HuH-7 (cell line): ENCODE measurements around the gene GALNT10.
A peak's percentile ranks its signal among the peaks of the same experiment; 100 is the strongest.
"Not testable (repeated sequence)": the region's sequence is repeated elsewhere in the genome, so short reads cannot be mapped to it uniquely, and the experiment has no call there.

ENCODE experiments used
- DNase-seq: peaks from one replicate; pipeline ENCODE4 v3.0.0; 2011; ENCODE audit warnings: low spot score

GALNT10 gene

GRCh38 chr5:154190595-154191304, at the start of gene GALNT10:
Gene GALNT10, plus strand, starts transcription at chr5:154190733. Its CDS starts 134 bp downstream, at chr5:154190867.
- peak; percentile 83 for DNase-seq

GRCh38 chr5:154141745-154142221, 48.8 kb upstream of the GALNT10 start:
- DNase-seq, result no peak

- no peak for DNase-seq
Measured at GRCh38 chr5:154143211-154143641, 47.3 kb upstream of the GALNT10 start.

GRCh38 chr5:154145268-154145667, 45.3 kb upstream of the GALNT10 start:
- no peak for DNase-seq

- DNase-seq, result no peak
Measured at GRCh38 chr5:154146409-154146808, 44.1 kb upstream of the GALNT10 start.

GRCh38 chr5:154147666-154148065, 42.9 kb upstream of the GALNT10 start:
- DNase-seq, result no peak

- DNase-seq, result not testable (repeated sequence)
Measured at GRCh38 chr5:154150471-154150870, 40.1 kb upstream of the GALNT10 start.

- no peak for DNase-seq
Measured at GRCh38 chr5:154157483-154158378, 32.8 kb upstream of the GALNT10 start.

- no peak for DNase-seq
Measured at GRCh38 chr5:154158379-154158737, 32.2 kb upstream of the GALNT10 start.

- DNase-seq, result no peak
Measured at GRCh38 chr5:154159343-154159742, 31.2 kb upstream of the GALNT10 start.

- no peak for DNase-seq
Measured at GRCh38 chr5:154162539-154163151, 27.9 kb upstream of the GALNT10 start.

- no peak for DNase-seq
Measured at GRCh38 chr5:154163327-154164248, 26.9 kb upstream of the GALNT10 start.

GRCh38 chr5:154164249-154164581, 26.3 kb upstream of the GALNT10 start:
- DNase-seq, result no peak

GRCh38 chr5:154165886-154166285, 24.6 kb upstream of the GALNT10 start:
- DNase-seq, result no peak

GRCh38 chr5:154166901-154167791, 23.4 kb upstream of the GALNT10 start:
- no peak for DNase-seq

GRCh38 chr5:154168395-154168794, 22.1 kb upstream of the GALNT10 start:
- no peak for DNase-seq

- no peak for DNase-seq
Measured at GRCh38 chr5:154172785-154173184, 17.7 kb upstream of the GALNT10 start.

- DNase-seq, result no peak
Measured at GRCh38 chr5:154174091-154174490, 16.4 kb upstream of the GALNT10 start.

GRCh38 chr5:154176181-154176580, 14.4 kb upstream of the GALNT10 start:
- DNase-seq, result no peak

- DNase-seq, result no peak
Measured at GRCh38 chr5:154178661-154179060, 11.9 kb upstream of the GALNT10 start.
